Left cardiac atrium (tissue), 4 donors: ENCODE results near the gene ENSA. TPM values are rescaled to one million over a fixed set of nuclear protein-coding genes. Genes with fewer than 3 reads are reported as not detected.
"Not testable (repeated sequence)": the region's sequence is repeated elsewhere in the genome, so short reads cannot be mapped to it uniquely, and the experiment has no call there.

Experiments
- ATAC-seq, 2 donors: fragments of 200-7000 bp; cut with Tn5 transposase; one replicate each; pipeline ENCODE4 v1.9.1; 2020; ENCODE audit warnings: mild to moderate bottlenecking in 2 of 2, moderate library complexity in 2 of 2
- DNase-seq: peaks from one replicate; pipeline ENCODE4 v3.0.0-alpha.2; 2020
- intact Hi-C, 2 donors: fragments of 100-400 bp; cut with DNase I; formaldehyde crosslinking; loops; one replicate each; pipeline versions ENCODE4 v1.14.1 to v1.15.1; 2022 to 2023
- total RNA-seq, 2 donors: library from RNA; stranded (reverse); fragmentation: NEBNext Ultra II Directional; extraction: Animal tissue kit (Norgen Biotek cat#: 25700); gene quantifications; one replicate each; pipeline ENCODE4 v1.2.1, GENCODE V29; 2021
- donor health status: DM: no; HTN: yes; CAD: no.
- donor health status: DM: no; HTN: yes; CAD: no; lungs with severe emphysema.
- donor health status: DM: yes; HTN: yes; CAD: no.
- donor health status: Dilated cardiomyopathy.

ENSA gene
- total RNA-seq, 2 donors from 2014 or later = 115 to 125 TPM

DNA sequence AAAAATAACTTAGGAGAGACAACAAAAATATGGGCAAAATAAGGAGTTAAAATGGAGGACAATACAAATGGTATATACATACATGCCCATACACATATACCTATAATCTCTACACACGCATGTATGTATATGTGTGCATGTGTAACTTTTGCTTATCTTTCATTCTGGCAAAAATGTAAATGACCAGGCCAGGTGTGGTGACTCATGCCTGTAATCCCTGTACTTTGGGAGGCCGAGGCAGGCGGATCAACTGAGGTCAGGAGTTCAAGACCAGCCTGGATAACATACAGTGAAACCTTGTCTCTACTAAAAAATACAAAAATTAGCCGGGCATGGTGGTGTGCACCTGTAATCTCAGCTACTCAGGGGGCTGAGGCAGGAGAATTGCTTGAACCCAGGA, 31.1 kb downstream of the ENSA start:
- ATAC-seq, DNase-seq, intact Hi-C loops: not testable (repeated sequence)

DNA sequence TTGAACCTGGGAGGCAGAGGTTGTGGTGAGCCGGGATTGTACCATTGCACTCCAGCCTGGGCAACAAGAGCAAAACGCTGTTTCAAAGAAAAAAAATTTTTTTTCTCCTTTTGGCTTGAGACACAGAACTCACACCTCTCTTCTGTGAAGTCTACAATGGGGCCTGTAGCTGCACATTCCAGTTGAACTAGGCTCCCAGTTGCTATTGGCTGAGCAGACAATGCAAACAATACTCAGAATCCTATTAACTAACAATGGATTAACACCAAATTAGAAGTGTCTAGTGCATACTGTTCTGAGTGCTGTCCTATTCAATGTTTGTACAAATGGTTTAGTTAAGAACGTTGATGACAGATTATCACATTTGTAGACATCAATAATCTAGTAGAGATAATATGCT, 32.4 kb downstream of the ENSA start:
- ATAC-seq = no peak
- no peak for DNase-seq
- intact Hi-C loops = no loop called here

DNA sequence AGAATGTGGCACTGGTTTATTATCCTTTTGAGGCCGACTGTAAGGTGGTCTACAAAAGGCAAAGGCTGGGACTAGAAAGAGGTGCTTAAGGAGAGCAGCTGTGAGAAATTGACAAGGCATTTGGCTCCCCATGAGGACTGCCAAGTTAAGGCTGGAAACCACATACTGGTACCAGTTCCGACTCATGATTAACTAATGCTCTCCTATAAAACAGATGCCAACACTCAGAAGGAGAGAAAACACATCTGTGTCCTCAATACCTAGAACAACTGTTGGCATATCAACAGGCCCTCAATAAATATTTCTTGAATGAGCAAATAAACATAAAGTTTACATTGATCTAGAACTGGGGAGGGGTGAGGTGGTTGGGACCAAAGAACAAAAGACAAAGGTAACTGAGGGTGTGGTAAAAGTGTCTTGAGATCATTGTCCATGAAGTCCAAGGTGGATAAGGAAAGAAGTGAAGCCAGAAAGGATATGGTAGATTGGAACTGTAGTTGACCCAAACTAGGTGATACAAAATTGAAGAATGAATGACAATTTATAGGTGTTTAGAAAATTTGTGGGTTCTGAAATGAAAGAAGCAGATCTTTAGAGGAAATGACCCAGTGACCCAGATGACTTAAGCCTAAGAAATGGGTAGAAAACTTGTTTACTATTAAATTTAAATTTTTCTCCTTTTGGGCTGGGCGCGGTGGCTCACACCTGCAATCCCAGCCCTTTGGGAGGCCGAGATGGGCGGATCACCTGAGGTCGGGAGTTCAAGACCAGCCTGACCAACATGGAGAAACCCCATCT, 33.1 kb downstream of the ENSA start:
- no peak for DNase-seq
- no peak for ATAC-seq
- intact Hi-C loops = no loop called here

DNA sequence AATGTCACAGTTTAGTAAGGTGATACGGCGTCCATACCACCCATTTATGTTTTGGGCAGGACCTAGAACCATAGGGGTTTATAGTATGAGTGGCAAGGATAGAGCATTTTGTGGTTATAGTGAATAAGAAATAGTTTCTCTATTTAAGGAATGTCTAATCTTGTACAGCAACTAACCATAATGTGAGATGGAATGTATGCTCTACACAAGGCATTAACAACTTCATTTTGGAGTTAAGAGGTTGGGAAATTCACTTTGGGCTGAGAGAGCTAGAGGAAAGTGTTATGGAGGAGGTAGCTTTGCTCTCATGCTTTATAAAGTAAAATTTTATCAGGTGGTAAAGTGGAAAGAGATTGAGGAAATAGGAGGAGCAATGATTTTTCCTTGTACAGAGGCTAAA, 47.0 kb downstream of the ENSA start:
- DNase-seq (no peak), ATAC-seq (no peak)
- intact Hi-C loops = no loop called here

DNA sequence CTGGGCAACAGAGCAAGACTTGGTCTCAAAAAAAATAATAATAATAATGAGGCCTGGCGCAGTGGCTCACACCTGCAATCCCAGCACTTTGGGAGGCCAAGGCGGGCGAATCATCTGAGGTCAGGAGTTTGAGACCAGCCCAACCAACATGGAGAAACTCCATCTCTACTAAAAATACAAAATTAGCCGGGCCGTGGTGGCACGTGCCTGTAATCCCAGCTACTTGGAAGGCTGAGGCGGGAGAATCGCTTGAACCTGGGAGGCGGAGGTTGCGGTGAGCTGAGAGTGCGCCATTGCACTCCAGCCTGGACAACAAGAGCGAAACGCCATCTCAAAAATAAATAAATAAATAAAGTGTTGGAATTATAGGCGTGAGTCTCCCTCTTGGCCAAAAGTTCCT, 47.5 kb downstream of the ENSA start:
- ATAC-seq, DNase-seq, intact Hi-C loops: not testable (repeated sequence)

DNA sequence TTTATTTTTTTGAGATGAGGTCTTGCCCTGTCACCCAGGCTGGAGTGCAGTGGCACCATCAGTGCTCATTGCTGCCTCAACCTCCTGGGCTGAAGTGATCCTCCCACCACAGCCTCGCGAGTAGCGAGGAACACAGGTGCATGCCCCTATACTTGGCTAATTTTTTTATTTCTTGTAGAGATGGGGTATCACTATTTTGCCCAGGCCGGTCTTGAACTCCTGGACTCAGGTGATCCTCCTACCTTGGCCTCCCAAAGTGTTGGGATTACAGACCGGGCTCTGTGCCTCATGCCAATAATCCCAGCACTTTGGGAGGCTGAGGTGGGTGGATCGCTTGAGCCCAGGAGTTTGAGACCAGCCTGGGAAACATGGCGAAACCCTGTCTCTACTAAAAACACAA, 48.0 kb downstream of the ENSA start:
- ATAC-seq, DNase-seq, intact Hi-C loops: not testable (repeated sequence)

DNA sequence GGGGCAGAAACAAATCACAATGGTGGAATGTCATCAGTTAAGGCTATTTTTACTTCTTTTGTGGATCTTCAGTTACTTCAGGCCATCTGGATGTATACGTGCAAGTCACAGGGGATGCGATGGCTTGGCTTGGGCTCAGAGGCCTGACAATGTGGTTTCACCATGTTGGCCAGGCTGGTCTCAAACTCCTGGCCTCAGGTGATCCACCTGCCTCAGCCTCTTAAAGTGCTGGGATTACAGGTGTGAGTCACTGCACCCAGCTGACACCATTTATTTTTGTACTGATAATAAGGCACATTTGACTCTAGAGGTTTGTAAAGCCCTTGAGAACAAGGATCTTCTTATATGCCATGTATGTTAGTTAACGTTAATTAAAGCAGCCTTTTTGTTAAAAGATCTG, 48.4 kb downstream of the ENSA start:
- DNase-seq, ATAC-seq, intact Hi-C loops: not testable (repeated sequence)

DNA sequence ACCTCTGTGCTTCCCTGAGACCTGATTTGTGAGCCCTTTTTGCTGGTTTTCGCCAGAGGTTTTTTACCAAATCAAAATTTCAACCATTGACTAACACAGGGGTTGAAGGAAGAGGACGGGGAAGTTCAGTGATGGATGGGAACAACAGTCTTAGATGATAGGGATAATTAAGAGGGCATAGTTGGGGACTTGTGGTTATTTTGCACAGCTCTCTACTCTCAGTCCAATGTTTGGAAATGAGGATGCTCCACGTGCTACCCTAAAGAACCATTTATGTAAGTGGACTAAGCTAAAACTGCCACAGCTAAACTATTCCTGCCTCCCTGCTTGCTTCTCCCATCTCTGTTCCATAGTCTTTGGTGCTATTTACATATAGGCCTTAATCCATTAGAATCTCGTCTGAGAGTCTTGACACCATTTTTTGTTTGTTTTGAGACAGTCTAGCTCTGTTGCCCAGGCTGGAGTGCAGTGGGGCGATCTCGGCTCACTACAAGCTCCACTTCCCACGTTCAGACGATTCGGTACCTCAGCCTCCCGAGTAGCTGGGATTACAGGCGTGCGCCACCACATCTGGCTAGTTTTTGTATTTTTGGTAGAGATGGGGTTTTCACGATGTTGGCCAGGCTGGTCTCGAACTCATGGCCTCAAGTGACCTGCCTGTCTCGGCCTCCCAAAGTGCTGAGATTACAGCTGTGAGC, 49.3 kb downstream of the ENSA start:
- ATAC-seq (peak in 1 of 2 donors; percentile 4), DNase-seq (no peak)
- intact Hi-C loops = loop anchor here in 1 of 2 donors (1.0 to 5.0 kb wide), 2 partner anchors 19 to 42 kb away; no protein-coding TSS in a partner anchor

DNA sequence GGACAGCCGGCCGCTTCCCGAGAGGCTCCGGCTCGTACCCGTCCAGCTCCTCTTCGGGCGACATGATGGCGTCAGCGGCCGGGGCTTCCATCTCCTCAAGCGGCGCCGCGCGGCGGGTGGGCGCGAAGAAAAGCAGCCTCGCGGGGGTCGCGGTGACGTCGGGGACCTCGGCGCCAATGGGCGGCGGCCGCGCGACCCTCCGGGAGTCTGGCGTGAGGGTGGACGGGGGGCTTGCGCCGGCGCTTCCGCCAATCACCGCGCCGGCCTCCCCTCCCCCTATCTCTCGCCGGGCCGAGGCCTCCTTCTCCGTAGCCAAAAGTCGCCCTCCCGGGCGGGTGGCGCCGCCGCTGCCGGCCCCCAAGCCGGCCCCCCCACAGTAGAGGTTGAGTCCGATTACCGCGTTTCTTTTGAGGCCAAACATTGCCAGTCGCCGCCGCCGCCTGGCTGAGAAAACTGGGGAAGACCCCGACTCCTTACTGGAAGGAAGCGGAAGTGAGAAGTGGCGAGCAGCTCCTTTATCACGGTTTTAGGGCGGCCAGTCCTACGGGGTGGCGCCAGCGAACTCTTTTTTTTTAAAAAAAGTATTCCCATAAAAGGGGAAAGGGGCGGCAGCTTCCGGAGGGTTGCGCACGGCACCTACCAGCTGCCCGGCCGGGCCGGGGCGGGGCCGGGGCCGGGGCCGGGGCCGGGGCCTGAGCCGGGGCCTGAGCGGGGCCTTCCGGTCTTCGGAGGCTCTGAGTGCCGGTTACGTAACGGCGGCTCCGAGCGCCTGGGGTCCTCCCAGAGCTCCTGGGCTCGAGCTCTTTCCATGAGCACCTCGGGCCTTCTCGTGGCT, 50.1 kb downstream of the ENSA start, which contains the start of gene MCL1:
TSS of gene MCL1 (minus strand) at position 501 of the 835 bp plus-strand sequence. CDS start at position 421, 80 bp downstream.
- DNase-seq (peak; percentile 95), ATAC-seq (peak; percentile 94)
- intact Hi-C loops = loop anchor here in 1 of 2 donors (1.0 to 5.0 kb wide), 2 partner anchors 18 to 43 kb away; no protein-coding TSS in a partner anchor

DNA sequence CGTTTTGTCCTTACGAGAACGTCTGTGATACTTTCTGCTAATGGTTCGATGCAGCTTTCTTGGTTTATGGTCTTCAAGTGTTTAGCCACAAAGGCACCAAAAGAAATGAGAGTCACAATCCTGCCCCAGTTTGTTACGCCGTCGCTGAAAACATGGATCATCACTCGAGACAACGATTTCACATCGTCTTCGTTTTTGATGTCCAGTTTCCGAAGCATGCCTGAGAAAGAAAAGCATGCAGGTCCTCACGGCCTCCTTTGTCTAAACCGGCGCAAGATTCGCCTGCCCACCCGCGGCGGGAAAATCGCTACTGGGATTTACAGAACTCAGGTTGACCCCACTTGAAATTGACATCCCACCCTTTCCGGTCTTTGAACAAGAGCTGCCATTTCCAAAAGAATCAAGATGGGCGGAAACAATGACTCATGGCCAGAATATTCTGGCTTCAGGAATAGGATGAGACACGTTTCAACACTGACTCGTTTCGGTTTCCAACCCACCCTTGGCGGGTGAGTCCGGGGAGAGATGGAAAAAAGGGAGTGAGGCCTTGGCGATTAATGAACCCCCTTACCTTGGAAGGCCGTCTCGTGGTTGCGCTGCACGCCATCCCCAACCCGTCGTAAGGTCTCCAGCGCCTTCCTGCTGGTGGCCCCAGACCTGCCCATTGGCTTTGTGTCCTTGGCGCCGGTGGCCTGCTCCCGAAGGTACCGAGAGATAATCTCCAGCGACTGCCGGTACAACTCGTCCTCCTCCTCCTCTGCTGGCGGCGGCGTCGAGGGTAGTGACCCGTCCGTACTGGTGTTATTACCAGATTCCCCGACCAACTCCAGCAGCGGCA, 50.9 kb downstream of the ENSA start:
- DNase-seq (no peak), ATAC-seq (peak; percentile 34 to 64)
- intact Hi-C loops = loop anchor here in 1 of 2 donors (1.0 to 5.0 kb wide), 2 partner anchors 17 to 44 kb away; no protein-coding TSS in a partner anchor

DNA sequence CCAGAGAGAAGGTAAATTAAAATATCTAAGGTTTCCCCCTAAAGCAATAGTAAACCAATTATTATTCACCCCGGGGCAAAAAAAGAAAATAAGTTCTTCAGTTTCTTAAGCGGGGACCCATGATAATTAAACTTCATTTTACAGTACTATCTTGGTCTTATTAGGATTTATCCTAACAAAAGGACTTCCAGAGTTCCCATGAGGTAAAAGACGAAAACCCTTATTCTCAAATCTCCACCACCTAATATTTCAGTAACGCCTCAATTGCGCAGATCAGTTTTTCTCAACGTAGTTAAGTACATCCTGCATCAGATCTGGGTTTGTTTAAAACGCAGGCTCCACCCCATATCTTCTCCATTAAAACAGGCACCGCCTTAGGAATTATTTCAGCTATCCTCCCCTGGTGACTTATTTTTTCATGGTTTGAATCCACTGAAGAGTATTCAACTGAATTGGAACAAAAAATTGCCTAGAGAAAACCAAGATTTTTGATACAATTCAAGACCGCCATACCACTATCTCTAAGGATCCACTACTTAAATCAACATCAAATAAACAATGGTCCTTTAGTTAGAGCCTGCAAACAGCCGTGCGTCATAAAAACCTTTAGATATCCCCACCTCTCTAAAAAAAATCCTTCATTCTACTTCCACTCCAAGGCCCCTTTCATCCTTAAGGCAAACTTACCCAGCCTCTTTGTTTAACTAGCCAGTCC, 51.7 kb downstream of the ENSA start:
- intact Hi-C loops = loop anchor here in 1 of 2 donors (5.0 kb wide), 1 partner anchor 45 kb away; no protein-coding TSS in a partner anchor
- ATAC-seq (no peak), DNase-seq (no peak)

DNA sequence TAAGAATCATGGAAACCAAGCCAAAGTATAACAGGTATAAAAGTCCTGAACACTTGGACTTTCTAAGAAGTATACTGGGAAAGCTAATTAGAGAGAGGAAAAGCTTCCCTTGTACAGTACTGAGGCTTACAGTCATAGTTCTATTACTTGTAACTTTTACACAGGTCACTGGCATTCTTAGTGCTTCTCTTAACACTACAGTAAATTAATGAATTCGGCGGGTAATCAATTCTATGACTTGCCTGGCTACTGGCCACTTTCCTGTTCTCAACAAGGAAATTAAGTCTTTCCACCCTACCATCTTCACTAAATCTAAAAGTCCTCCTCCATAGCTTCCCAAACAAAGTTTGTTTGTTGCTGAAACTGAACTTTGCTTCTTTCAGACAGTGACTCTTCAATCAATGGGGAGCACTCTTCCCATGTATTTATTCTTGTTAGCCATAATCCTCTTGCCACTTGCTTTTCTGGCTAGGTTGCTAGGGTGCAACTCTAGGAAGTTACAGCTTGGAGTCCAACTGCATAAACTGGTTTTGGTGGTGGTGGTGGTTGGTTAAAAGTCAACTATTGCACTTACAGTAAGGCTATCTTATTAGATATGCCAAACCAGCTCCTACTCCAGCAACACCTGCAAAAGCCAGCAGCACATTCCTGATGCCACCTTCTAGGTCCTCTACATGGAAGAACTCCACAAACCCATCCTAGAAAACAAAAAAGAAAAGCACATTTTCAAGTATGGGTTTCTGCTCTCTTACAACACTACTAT, 52.4 kb downstream of the ENSA start:
- no peak for DNase-seq
- intact Hi-C loops = loop anchor here in 1 of 2 donors (5.0 kb wide), 1 partner anchor 45 kb away; no protein-coding TSS in a partner anchor
- no peak for ATAC-seq

DNA sequence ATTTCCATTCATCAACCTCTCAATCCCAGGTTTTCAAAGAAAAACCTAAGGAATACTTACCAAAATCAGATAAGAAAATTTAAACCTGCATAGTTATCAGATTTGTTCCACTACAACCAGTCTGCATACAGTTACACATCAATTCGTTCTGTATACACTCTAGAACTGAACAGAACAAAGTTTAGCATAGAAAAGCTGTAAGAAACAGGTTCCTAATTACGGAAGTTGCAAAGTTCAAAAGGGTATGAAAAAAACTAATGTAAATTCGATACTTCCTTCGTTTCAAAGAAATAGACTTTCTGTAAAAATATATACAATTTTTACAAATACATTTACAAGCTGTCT, 53.1 kb downstream of the ENSA start:
- ATAC-seq (no peak), DNase-seq (no peak)
- intact Hi-C loops = loop anchor here in 1 of 2 donors (5.0 kb wide), 1 partner anchor 46 kb away; no protein-coding TSS in a partner anchor

DNA sequence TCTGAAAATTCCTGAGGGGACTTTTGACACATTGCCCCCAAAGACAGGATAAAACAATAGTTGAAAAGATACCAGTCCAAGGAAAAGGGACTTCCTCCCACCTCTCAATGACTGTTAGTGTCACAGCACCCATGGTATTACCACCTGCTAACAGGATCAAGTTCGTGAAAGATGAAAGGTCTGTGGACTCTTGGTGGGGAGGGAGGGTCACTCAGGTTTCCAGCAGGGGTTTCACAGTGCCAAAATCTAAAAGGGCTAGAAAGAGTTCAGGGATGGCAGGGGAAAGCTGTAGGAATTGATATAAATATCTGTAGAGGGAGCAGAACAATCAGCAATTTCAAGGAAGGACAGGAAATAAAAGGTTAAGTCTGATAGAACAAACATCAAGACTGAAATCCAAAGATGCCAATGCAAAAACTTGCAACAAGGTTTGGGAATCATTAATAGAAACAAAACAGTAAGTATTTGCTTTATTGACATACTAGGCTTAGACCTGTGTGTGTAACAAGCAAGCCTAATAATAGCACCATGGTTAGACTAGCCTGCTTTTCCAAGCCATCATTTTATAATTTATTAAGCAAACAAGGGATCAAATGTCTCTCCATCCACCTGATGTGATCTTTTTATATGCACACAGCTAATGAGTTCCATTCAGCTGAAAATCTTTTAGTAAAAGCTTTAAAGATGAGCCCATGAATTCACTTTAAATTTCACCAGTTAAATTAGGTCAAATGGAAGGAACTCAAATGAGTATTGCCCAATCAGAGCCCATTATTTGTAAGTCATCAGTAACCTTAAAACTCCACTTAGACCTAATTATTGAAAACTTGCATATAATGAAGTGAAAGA, 53.7 kb downstream of the ENSA start:
- intact Hi-C loops = loop anchor here in 1 of 2 donors (5.0 kb wide), 1 partner anchor 47 kb away; no protein-coding TSS in a partner anchor
- no peak for DNase-seq
- ATAC-seq = no peak

DNA sequence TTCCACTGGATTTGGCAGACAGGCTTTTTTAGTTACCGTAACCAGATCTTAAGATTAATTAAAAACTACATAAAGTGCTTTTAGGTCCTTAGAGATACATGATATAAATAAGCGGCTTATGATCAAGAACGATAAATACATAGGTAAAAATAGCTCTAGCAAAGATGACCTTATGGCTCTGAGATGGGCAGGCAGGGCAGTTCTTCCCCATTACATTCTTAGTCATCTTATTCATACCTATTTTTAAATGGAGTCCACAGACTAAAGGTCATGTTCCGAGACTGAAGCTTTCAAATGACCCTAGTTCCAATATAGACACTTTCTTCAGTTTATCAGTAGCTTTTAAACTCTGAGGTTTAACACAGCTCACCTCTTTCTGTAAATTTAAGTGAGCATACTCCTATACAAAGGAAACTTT, 54.3 kb downstream of the ENSA start:
- intact Hi-C loops = loop anchor here in 1 of 2 donors (5.0 kb wide), 1 partner anchor 47 kb away; no protein-coding TSS in a partner anchor
- DNase-seq = no peak
- no peak for ATAC-seq
